ENCODE measurements around the gene TSPYL6. TPM values are rescaled to one million over a fixed set of nuclear protein-coding genes. Genes with fewer than 3 reads are reported as not detected.

Gene TSPYL6
- polyA plus RNA-seq, 3 donors: 0.07 to 0.17 TPM; not detected in 1

- no peak for DNase-seq
These were observed 3.6 kb upstream of the TSPYL6 start for GRCh38 chr2:54259413-54260240.

GRCh38 chr2:54258166-54258565 lies 2.1 kb upstream of the TSPYL6 start:
- no peak for DNase-seq

DNA sequence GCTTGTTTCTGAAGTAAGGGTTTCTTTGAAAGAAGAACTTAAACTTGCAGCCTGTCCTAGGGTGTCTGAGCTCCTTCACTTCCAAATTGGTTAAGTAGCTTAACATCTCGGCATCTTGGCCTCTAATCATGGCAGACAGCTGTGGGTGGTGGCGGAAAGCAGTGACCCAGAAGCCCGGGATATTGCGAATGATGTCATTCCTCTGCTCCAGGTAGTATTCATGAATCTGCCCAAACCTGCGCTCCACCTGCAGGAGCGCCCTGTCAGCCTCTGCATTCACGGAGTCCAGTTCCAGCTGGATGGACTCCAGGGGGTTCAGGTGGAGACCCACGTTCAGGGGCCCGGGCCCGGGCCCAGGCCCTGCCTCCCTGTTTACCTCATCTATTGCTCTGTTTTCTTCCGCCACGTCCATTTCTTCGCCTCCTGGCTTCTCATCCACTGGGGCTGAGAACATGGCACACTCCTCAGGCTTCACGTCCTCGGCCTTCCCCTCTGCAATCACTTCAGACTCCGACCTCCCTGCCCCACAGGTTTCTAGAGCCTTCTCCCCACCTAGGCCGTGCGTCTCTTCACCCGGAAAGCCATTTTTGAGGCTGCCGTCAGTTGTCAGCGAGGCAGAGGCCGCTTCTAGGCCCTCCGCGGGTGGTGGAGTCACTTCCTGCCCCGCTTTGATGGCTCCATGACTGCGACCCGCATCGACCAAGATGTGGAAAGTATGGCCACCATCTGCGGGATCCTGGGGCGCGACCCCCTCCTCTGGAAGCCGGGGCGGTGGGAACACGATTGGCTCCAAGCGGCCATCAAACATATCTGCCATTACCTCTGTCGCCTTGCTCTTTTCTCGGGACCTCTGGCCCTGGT lies 569 bp downstream of the TSPYL6 start:
- DNase-seq: no peak

DNA sequence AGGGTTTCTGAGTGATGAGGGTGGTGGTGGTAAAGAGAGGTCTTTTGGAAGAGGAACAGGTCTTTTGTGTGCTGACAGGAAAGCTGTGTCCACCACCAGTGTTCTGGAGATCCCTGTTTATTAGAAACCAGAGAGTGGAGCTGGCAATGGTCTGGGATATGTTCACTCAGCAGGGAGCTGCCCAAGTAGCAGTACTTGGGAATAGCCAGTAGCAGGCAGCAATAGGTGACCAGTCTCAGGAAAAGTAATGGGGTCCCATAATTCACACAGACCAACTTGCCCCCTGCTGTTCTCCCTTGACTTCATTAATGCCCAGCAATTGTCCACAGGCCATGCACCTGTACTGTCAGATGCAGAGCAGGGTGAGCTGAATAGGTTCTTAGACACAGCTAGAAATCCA lies 1.8 kb downstream of the TSPYL6 start:
- DNase-seq: no peak

- DNase-seq: no peak
These were observed 6.4 kb downstream of the TSPYL6 start for GRCh38 chr2:54249629-54250028.

DNA sequence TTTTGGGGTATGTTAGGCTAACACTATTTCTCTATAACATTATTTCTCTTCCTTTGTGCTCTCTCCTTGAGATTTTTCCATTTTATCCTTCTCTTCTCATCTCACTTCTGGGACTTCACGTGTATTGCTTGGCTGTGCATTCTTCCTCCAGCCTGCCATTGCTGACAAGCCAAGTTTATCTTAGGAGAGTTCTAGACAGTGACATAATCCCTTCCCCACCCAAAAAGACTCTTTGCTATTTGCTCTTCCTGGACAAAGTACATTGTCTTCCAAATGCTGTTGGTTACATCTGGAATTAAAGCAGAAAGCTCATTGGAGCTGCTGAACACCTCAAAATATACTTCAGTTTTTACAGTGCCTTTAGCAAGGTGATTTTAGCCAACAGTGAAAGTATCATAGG lies 8.9 kb downstream of the TSPYL6 start:
- no peak for DNase-seq

- DNase-seq: no peak
These were observed 15.2 kb downstream of the TSPYL6 start for GRCh38 chr2:54240515-54241469.

DNA sequence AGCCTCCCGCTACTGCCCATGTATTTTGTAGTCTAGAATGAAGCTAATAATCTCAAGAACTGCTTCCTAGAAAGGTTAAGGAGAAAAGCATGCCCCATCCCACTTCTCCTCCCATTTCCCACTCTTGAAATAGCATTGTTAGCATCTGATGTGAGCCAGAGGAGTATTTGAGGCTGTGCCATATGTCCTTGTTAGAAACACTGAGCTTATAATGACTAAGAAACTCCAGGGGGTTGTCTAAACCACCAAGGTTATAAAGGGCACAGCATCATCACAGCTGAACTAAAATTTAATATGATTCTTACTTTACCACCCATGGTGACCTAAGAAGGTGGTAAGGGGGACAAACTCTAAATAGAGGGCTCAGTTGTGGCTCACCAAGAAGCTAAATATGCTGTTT lies 16.6 kb downstream of the TSPYL6 start:
- no peak for DNase-seq

GRCh38 chr2:54237428-54237827 lies 18.6 kb downstream of the TSPYL6 start:
- DNase-seq: no peak

DNA sequence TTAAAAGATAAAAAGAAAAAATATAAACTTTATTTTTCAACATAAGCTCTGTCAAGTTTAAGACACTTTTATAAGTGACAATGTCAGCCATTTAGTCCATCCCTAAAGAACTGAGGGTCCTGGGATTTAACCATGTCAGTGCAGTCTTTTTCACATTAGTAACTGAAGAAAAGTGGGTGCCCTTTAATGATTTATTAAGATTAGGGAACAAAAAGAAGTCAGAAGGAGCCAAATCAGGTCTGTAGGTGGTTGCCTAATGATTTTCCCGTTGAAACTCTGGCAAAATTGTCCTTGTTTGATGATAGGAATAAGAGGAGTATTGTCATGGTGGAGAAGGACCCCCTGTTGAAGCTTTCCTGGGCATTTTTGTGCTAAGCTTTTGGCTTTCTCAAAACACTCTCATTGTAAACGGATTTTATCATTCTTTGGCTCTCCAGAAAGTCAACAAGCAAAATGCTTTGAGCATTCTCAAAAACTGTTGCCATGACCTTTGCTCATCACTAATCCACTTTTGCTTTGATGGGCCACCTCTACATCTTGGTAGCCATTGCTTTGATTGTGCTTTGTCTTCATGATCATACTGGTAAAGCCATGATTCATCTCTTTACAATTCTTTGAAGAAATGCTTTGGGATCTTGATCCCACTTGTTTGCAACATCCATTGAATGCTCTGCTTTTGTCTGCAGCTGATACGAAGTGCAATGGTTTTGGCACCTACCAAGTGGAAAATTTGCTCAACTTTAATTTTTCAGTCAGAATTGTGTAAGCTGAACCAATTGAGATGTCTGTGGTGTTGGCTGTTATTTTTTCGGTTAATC lies 22.0 kb downstream of the TSPYL6 start:
- no peak for DNase-seq

DNA sequence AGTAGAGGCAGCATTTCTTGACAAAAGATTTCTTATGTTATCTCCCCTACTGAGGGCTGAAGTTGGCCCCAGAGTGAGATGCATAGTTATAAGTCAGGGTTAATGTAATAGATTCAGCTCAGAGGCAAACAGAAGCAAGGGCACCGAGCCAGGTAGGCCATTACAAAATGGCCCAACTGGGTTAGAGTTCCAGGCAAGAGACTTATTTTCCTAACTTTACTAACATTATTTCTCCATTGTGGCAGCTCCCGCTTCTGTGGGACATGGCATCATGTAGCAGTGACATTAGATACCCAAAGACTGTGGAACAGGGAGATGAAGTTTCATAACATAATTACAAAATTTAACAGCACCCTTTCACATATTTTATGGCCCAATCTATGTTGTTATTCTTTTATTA lies 27.1 kb downstream of the TSPYL6 start:
- no peak for DNase-seq

DNA sequence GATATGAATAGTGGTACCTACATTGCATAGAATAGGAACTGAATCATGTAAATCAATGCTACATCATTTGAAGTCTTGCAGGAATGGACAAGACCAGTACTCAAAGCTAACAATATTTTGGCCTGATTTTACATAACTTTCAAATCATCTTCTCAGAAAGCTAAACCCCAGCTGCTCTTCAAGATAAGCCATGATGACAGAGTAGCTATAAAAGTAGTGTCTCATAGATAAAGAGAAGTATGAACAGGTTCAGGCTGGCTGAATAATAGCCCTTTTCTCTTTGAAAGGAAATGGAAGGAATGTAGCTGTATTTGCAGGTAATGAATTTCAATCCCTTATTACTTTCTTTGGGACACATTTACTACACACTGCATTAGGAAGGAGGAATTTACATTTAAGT lies 28.2 kb downstream of the TSPYL6 start:
- DNase-seq: no peak

DNA sequence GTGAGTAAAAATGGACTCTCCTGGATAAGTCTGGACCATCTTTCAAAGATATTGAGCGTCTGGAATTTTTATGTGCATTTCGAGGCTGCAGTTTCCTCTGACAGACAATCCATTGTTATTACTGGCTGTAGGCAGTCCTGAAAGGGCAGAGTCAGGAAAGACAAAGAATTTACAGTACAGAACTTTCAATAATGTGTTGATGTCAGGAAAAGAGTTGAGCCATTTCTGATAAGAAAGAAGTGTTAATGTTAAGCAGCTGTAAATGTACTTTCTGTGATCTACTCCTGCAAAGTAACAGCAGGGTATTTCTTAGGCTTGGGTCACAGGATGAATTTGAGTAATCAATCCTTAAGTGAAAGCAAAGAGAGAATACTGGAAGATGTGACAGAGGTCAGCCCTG lies 29.8 kb downstream of the TSPYL6 start:
- DNase-seq: no peak

GRCh38 chr2:54224997-54225396 lies 31.0 kb downstream of the TSPYL6 start:
- no peak for DNase-seq

- no peak for DNase-seq
These were observed 42.9 kb downstream of the TSPYL6 start for GRCh38 chr2:54213082-54213481.

DNA sequence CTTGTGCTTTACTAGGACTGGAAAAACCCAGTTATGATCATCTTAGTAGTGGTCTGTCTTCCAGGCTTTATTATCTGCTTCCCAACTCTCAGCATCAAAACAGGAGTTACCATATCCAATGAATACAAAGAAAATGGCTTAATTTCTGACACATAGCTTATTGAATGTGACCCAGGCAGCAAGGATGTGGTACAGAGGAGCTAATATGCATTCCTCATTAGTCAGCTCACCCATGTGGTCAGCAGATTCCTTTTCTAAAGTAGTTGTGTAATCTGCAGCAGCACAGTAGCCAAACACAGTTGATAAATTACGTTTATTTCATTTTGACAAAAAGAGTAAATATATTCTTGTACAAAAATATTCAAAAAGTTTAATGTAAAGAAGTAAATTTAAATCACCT lies 43.6 kb downstream of the TSPYL6 start:
- no peak for DNase-seq

GRCh38 chr2:54209379-54209778 lies 46.6 kb downstream of the TSPYL6 start:
- no peak for DNase-seq

DNA sequence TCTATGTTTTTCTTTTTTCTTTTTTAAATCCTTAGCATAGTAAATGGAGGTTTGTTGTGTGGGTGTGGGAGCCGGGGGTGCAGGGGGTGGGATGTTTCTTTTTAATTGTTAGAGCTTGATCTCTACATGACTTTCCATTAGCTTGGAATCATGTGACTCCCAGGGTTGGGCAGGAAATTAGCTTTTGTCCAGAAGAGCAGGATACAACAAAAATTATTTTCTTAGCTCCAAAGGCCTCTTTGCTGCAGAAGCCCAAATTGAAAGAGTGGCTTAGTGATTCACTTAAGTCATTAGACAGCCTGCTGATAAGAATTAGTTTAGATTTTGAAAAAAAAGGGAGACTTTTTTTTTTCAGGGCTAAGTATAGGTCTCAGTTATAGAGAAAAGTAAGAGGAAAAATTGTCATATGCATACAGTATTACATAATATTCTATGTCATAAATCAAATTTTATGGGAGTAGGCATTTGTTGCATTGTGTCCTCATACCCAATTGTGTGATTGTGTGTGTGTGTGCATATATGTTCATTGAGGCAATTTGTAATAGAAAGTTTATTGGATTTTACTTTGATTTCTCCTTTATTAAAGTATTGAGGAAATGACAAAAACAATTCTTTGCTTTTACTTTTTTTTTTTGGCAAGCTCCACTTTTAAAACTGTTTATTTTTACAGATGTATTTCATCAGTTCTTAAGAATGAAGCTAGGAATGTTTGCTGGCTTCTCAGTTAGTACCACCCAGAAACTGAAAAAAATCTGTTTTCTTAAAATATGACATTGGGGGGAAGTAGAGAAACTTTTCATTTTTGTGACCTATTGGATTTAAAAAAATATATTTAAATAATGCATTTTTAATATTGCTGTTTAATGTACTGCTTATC lies 47.4 kb downstream of the TSPYL6 start:
- peak; percentile 30 for DNase-seq

- peak; percentile 11 for DNase-seq
These were observed 48.3 kb downstream of the TSPYL6 start for GRCh38 chr2:54207666-54208195.

GRCh38 chr2:54206596-54206995 lies 49.4 kb downstream of the TSPYL6 start:
- DNase-seq: peak; percentile 22

Measured in renal pelvis (tissue), 4 donors.